GM12878 (cell line): Measurements from ENCODE around the gene COL23A1.

ENCODE experiments used
- CTCF ChIP-seq, 3 experiments: IDR thresholded peaks in 2 of 3; conservative IDR thresholded peaks in 1 of 3; 2 replicates each; pipeline ENCODE4 v1.5.1; 2011; ENCODE audit warnings: low read depth in 3 of 3, low read length in 3 of 3, mild to moderate bottlenecking in 3 of 3, control low read depth in 2 of 3, moderate library complexity in 2 of 3, inconsistent platforms in 1 of 3, mixed read lengths in 1 of 3; ENCODE audit not compliant: control insufficient read depth in 2 of 3, insufficient read depth in 1 of 3; ENCODE audit errors: extremely low read depth in 1 of 3
- ELK1 ChIP-seq: IDR thresholded peaks from 2 replicates; pipeline ENCODE4 v1.6.1; 2012; ENCODE audit warnings: low read depth, low read length, improper control_type of control experiment
- EP300 ChIP-seq, 2 experiments: fragments of 150-350 bp in 1 of 2; IDR thresholded peaks; 2 replicates each; pipeline ENCODE4 v1.6.1; 2011 to 2012; ENCODE audit warnings: low read depth in 2 of 2, low read length in 2 of 2, borderline replicate concordance in 1 of 2, improper control_type of control experiment in 1 of 2, inconsistent platforms in 1 of 2; ENCODE audit not compliant: control insufficient read depth in 1 of 2
- ESRRA ChIP-seq: IDR thresholded peaks from 2 replicates; pipeline ENCODE4 v1.6.1; 2012; ENCODE audit warnings: mild to moderate bottlenecking, low read length, improper control_type of control experiment
- JUNB ChIP-seq: IDR thresholded peaks from 2 replicates; pipeline ENCODE4 v1.6.1; 2016; ENCODE audit warnings: antibody characterized with exemption, mild to moderate bottlenecking
- MAX ChIP-seq: IDR thresholded peaks from 2 replicates; pipeline ENCODE4 v1.6.1; 2012; ENCODE audit warnings: low read depth, low read length, improper control_type of control experiment
- PAX5 ChIP-seq: IDR thresholded peaks from 2 replicates; pipeline ENCODE4 v1.6.1; 2011; ENCODE audit warnings: low read depth, low read length, borderline replicate concordance
- POLR2A ChIP-seq: IDR thresholded peaks from 2 replicates; pipeline ENCODE4 v1.6.1; 2011; ENCODE audit warnings: low read depth, mild to moderate bottlenecking, low read length
- PRDM15 ChIP-seq: fragments of 450-650 bp; formaldehyde crosslinking; IDR thresholded peaks from 2 replicates; pipeline ENCODE4 v1.4.0; 2020; ENCODE audit warnings: mild to moderate bottlenecking, moderate library complexity
- RCOR1 ChIP-seq: conservative IDR thresholded peaks from 2 replicates; pipeline ENCODE4 v1.6.1; 2012; ENCODE audit warnings: low read depth, low read length, improper control_type of control experiment
- SUPT20H ChIP-seq: IDR thresholded peaks from 2 replicates; pipeline ENCODE4 v1.6.1; 2011; ENCODE audit warnings: low read depth, mild to moderate bottlenecking, low read length, moderate library complexity, borderline replicate concordance; ENCODE audit not compliant: control insufficient read depth
- USF2 ChIP-seq: IDR thresholded peaks from 2 replicates; pipeline ENCODE4 v1.6.1; 2011; ENCODE audit warnings: low read depth, low read length, improper control_type of control experiment, borderline replicate concordance
- YY1 ChIP-seq: IDR thresholded peaks from 2 replicates; pipeline ENCODE4 v1.6.1; 2011; ENCODE audit warnings: low read depth, mild to moderate bottlenecking, low read length
- ZBTB11 ChIP-seq: fragments of 450-650 bp; formaldehyde crosslinking; IDR thresholded peaks from 2 replicates; pipeline ENCODE4 v1.5.0; 2022; ENCODE audit warnings: mild to moderate bottlenecking, missing genetic modification characterization

- no peak for TF ChIP-seq PAX5
- no peak for TF ChIP-seq MAX
- no peak for TF ChIP-seq JUNB
- no peak for TF ChIP-seq EP300 (IDR thresholded peaks at IDR 0.05; ENCODE audit: borderline replicate concordance in 1 of 2, control insufficient read depth in 1 of 2, low read depth in 2 of 2, low read length in 2 of 2)
- no peak for TF ChIP-seq ELK1
- TF ChIP-seq PRDM15, result no peak
- TF ChIP-seq ZBTB11 (CRISPR knock-in tag), result no peak
- no peak for TF ChIP-seq CTCF (IDR thresholded peaks at IDR 0.05 in 2 of 3, conservative IDR thresholded peaks at IDR 0.05 in 1 of 3; ENCODE audit: control insufficient read depth in 2 of 3, extremely low read depth in 1 of 3, insufficient read depth in 1 of 3, low read depth in 3 of 3, low read length in 3 of 3)
- no peak for TF ChIP-seq YY1
- TF ChIP-seq RCOR1, result no peak
- TF ChIP-seq POLR2A, result no peak
- TF ChIP-seq ESRRA, result no peak
- TF ChIP-seq USF2, result no peak
- TF ChIP-seq SUPT20H, result no peak
These were observed 341.4 kb downstream of the COL23A1 start for GRCh38 chr5:178248750-178249149.
